Trophoblast cell (in vitro differentiated cells and primary cell): ENCODE measurements around the gene OR4D10. TPM values are rescaled to one million over a fixed set of nuclear protein-coding genes. Genes with fewer than 3 reads are reported as not detected.
A peak's percentile ranks its signal among the peaks of the same experiment; 100 is the strongest.

Experiments
- DNase-seq, 2 donors: peaks; one replicate each; pipeline ENCODE4 v3.0.0-alpha.2; 2016
- H2AFZ ChIP-seq: 2 replicates; pipeline ENCODE4 v1.6.1; 2013; ENCODE audit warnings: low read length, moderate library complexity, mild to moderate bottlenecking; ENCODE audit not compliant: insufficient read depth, poor library complexity
- H2AK5ac ChIP-seq: 2 replicates; pipeline ENCODE4 v1.6.1; 2013; ENCODE audit warnings: mild to moderate bottlenecking, low read length
- H2BK120ac ChIP-seq: 2 replicates; pipeline ENCODE4 v1.6.1; 2013; ENCODE audit warnings: low read length, mild to moderate bottlenecking, moderate library complexity; ENCODE audit not compliant: insufficient read depth, poor library complexity
- H2BK12ac ChIP-seq: 2 replicates; pipeline ENCODE4 v1.6.1; 2013; ENCODE audit warnings: mild to moderate bottlenecking, low read length, moderate library complexity
- H2BK5ac ChIP-seq: 2 replicates; pipeline ENCODE4 v1.6.1; 2013; ENCODE audit warnings: low read length, low read depth, moderate library complexity, mild to moderate bottlenecking; ENCODE audit not compliant: poor library complexity
- H3K14ac ChIP-seq: 2 replicates; pipeline ENCODE4 v1.6.1; 2013; ENCODE audit warnings: mild to moderate bottlenecking, low read length
- H3K18ac ChIP-seq: 2 replicates; pipeline ENCODE4 v1.6.1; 2013; ENCODE audit warnings: mild to moderate bottlenecking, low read length
- H3K23ac ChIP-seq: 2 replicates; pipeline ENCODE4 v1.6.1; 2013; ENCODE audit warnings: low read length
- H3K27ac ChIP-seq: 2 replicates; pipeline ENCODE4 v1.5.1; 2013; ENCODE audit warnings: low read depth, mild to moderate bottlenecking, inconsistent platforms, low read length, moderate library complexity
- H3K27me3 ChIP-seq: 2 replicates; pipeline ENCODE4 v1.6.1; 2013; ENCODE audit warnings: inconsistent platforms, mild to moderate bottlenecking, low read length, moderate library complexity; ENCODE audit not compliant: insufficient read depth
- H3K36me3 ChIP-seq, 2 experiments: 1 replicate in 1 of 2; 2 replicates in 1 of 2; pipeline ENCODE4 v1.6.1; 2013; ENCODE audit warnings: low read length in 2 of 2, mild to moderate bottlenecking in 2 of 2, moderate library complexity in 1 of 2; ENCODE audit not compliant: insufficient read depth in 2 of 2, control insufficient read depth in 1 of 2
- H3K4ac ChIP-seq: 2 replicates; pipeline ENCODE4 v1.6.1; 2013; ENCODE audit warnings: low read depth, mild to moderate bottlenecking, low read length, moderate library complexity
- H3K4me1 ChIP-seq, 2 experiments: 1 replicate in 1 of 2; 2 replicates in 1 of 2; pipeline ENCODE4 v1.6.1; 2013; ENCODE audit warnings: low read length in 2 of 2, mild to moderate bottlenecking in 2 of 2, moderate library complexity in 1 of 2; ENCODE audit not compliant: insufficient read depth in 2 of 2, control insufficient read depth in 1 of 2
- H3K4me2 ChIP-seq: 2 replicates; pipeline ENCODE4 v1.6.1; 2013; ENCODE audit warnings: inconsistent platforms, mild to moderate bottlenecking, low read length, moderate library complexity
- H3K4me3 ChIP-seq: 2 replicates; pipeline ENCODE4 v1.5.1; 2013; ENCODE audit warnings: mild to moderate bottlenecking, low read depth, low read length, inconsistent platforms
- H3K79me1 ChIP-seq: one replicate; pipeline ENCODE4 v1.6.1; 2013; ENCODE audit warnings: low read length
- H3K79me2 ChIP-seq: 2 replicates; pipeline ENCODE4 v1.6.1; 2013; ENCODE audit warnings: low read length, mild to moderate bottlenecking; ENCODE audit not compliant: control insufficient read depth, insufficient read depth, poor library complexity
- H3K9ac ChIP-seq: 2 replicates; pipeline ENCODE4 v1.6.1; 2013; ENCODE audit warnings: mild to moderate bottlenecking, low read length
- H3K9me3 ChIP-seq: 2 replicates; pipeline ENCODE4 v1.6.1; 2013; ENCODE audit warnings: low read depth, mild to moderate bottlenecking, control low read depth, inconsistent platforms, low read length; ENCODE audit not compliant: insufficient read depth
- H4K12ac ChIP-seq: 2 replicates; pipeline ENCODE4 v1.6.1; 2013; ENCODE audit warnings: low read depth, mild to moderate bottlenecking, low read length, moderate library complexity
- H4K8ac ChIP-seq: 2 replicates; pipeline ENCODE4 v1.6.1; 2013; ENCODE audit warnings: low read depth, mild to moderate bottlenecking, low read length, moderate library complexity
- H4K91ac ChIP-seq: one replicate; pipeline ENCODE4 v1.6.1; 2013; ENCODE audit warnings: low read depth, mild to moderate bottlenecking, low read length, moderate library complexity
- WGBS: extraction: QIAGEN DNeasy Blood & Tissue Kit; methylation state at CpG from one replicate; pipeline ENCODE4 v1.1.7; 2013; ENCODE audit warnings: missing lambda C conversion rate; ENCODE audit not compliant: insufficient read length, insufficient coverage; ENCODE audit errors: extremely low coverage; 5-methylcytosine and 5-hydroxymethylcytosine counted together
- polyA plus RNA-seq: library from polyadenylated mRNA; stranded (reverse); fragments of 200-250 nt; gene quantifications from 2 replicates; pipeline ENCODE4 v1.2.3, GENCODE V29; 2013

The OR4D10 gene
- not detected in 2 replicates for polyA plus RNA-seq

DNA sequence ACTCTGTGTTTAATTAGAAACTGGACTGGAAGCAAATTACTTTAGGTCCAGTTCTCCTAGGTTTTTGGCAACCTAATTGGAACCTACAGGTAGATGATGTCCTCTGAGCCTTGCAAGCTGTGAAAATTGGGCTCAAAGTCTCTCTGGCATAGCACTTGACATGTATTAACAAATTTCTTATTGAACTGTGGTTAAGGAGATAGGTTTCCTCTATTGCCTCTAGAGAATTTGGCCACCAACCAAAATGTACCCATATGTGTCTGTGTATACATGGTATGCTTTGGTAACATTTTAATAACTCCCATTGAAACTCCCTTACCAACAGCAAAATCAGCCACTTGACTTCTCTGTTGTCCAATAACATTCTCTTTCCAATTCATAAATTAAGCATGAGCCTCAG, at the start of gene OR4D10:
TSS of gene OR4D10 (plus strand) at position 301 of the 400 bp plus-strand sequence. CDS start 4,115 bp downstream, outside the sequence.
- Histone ChIP-seq H4K8ac (no peak within 1 kb of the TSS), H3K9ac (no peak within 1 kb of the TSS), H2BK120ac (no peak within 1 kb of the TSS), H3K4ac (no peak within 1 kb of the TSS), H3K4me1 (no peaks in the 10 kb centered on the region), H3K23ac (no peak within 1 kb of the TSS), H4K91ac (no peak within 1 kb of the TSS), H4K12ac (no peak within 1 kb of the TSS), H3K4me3 (no peak within 1 kb of the TSS), H3K18ac (no peak within 1 kb of the TSS), H3K4me2 (no peak within 1 kb of the TSS), H2AFZ (no peak within 1 kb of the TSS), H3K36me3 (no peaks in the 10 kb centered on the region), H3K27ac (no peak within 1 kb of the TSS), H3K14ac (no peak within 1 kb of the TSS), H2AK5ac (no peak within 1 kb of the TSS), H3K79me1 (no peaks in the 10 kb centered on the region), H3K79me2 (no peaks in the 10 kb centered on the region), H2BK12ac (no peak within 1 kb of the TSS), H3K9me3 (no peaks in the 10 kb centered on the region), H2BK5ac (no peak within 1 kb of the TSS), H3K27me3 (no peaks in the 10 kb centered on the region)
- DNase-seq = no peak

DNA sequence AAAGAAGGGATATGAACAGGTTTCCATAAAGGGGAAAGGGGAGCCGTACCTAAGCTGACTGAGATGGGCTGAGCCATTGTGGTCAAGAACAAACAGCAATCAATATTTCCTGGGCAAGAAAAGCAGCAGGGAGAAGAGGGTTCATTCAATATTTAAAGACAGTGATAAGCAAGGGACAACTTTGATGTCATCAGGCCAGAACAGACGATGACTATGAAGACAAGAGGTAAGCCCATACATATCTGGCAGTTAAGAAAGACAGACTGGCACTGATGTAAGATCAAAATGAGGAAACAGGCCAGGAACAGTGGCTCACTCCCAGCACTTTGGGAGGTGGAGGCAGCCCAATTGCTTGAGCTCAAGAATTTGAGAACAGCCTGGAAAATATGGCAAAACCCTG, 49.3 kb upstream of the OR4D10 start:
- Histone ChIP-seq H3K23ac (no peak overlapping the region), H3K9ac (no peak overlapping the region), H3K36me3 (no peaks in the 10 kb centered on the region), H3K27me3 (no peaks in the 10 kb centered on the region), H2AK5ac (no peak overlapping the region), H2BK5ac (no peak overlapping the region), H2BK12ac (no peak overlapping the region), H3K4me1 (peaks cover 2 to 13% of the 10 kb centered on the region in 2 experiments), H4K8ac (no peak overlapping the region), H2AFZ (no peak overlapping the region), H3K4me2 (no peak overlapping the region), H3K79me2 (no peaks in the 10 kb centered on the region), H3K14ac (no peak overlapping the region), H2BK120ac (peak overlapping the region; percentile 3), H3K9me3 (no peaks in the 10 kb centered on the region), H3K18ac (no peak overlapping the region), H4K91ac (no peak overlapping the region), H3K4me3 (no peak overlapping the region), H3K27ac (no peak overlapping the region), H4K12ac (no peak overlapping the region), H3K79me1 (no peaks in the 10 kb centered on the region), H3K4ac (no peak overlapping the region)
- WGBS = no CpG with 5 or more reads among the region's 2 CpGs
- DNase-seq = no peak

DNA sequence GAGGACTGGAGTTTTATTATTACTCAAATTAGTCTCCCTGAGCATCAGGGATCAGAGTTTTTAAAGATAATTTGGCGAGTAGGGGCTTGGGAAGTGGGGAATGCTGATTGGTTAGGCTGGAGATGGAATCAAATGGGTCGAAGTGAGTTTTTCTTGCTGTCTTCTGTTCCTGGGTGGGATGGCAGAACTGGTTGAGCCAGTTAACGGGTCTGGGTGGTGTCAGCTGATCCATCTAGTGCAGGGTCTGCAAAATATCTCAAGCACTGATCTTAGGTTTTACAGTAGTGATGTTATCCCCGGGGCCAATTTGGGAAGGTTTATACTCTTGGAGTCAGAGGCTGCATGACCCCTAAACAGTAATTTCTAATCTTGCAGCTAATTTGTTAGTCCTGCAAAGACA, 48.0 kb upstream of the OR4D10 start:
- H3K79me1 ChIP-seq = no peaks in the 10 kb centered on the region
- H4K12ac ChIP-seq = no peak overlapping the region
- H3K79me2 ChIP-seq = no peaks in the 10 kb centered on the region
- no peak for DNase-seq
- no CpG with 5 or more reads among the region's 4 CpGs for WGBS
- no peak overlapping the region for H2BK120ac ChIP-seq
- H3K36me3 ChIP-seq = no peaks in the 10 kb centered on the region
- H3K4me1 ChIP-seq = peaks cover 2 to 13% of the 10 kb centered on the region in 2 experiments
- no peak overlapping the region for H3K18ac ChIP-seq
- H3K14ac ChIP-seq = no peak overlapping the region
- H3K9me3 ChIP-seq = no peaks in the 10 kb centered on the region
- H2AFZ ChIP-seq = no peak overlapping the region
- H3K23ac ChIP-seq = no peak overlapping the region
- H3K4ac ChIP-seq = no peak overlapping the region
- H2BK5ac ChIP-seq = no peak overlapping the region
- H2BK12ac ChIP-seq = no peak overlapping the region
- H4K8ac ChIP-seq = no peak overlapping the region
- no peak overlapping the region for H3K9ac ChIP-seq
- no peak overlapping the region for H2AK5ac ChIP-seq
- peak overlapping the region; percentile 30 for H3K4me2 ChIP-seq
- no peak overlapping the region for H4K91ac ChIP-seq
- H3K27me3 ChIP-seq = no peaks in the 10 kb centered on the region
- no peak overlapping the region for H3K4me3 ChIP-seq
- H3K27ac ChIP-seq = peak overlapping the region; percentile 40

DNA sequence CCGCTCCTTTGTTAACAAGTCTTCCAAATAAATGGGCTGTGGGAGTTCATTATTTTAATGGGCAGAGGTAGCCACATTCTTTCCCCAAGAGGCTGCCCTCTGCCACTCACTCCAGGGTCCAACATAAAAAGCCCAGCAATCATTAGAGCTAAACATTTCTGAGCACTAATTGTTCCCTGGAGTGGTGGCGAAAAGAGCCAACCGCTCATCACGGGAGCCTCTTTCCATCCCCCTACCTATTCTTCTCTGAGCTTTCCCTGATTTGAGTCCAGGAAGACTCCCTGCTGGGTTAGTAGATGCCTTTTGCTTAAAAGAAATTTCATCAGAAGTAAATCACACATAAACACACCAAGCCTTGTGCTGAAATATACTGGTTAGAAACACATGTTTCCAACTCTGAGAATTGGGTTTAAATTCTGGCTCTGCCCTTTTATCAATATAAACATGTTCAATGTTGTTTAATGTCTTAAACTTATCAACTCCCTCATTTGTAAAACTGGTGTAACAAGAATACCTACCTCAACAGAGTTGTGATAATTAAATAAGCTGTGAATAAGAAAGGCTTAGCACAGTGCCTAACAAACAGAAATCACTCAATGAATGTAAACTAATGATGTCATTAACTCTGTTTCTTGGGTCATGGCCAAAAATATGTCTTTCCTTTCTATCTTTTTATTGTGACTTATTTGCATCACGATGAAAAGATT, 46.6 kb upstream of the OR4D10 start, which contains the start of gene OR5A2:
TSS of gene OR5A2 (minus strand) at position 53 of the 707 bp plus-strand sequence. CDS start 3,460 bp downstream, outside the sequence.
- Histone ChIP-seq H2BK5ac (peak within 1 kb of the TSS; percentile 66), H3K27me3 (no peaks in the 10 kb centered on the region), H3K4me2 (peak within 1 kb of the TSS; percentile 30), H3K18ac (no peak within 1 kb of the TSS), H3K27ac (peak within 1 kb of the TSS; percentile 34), H2BK120ac (no peak within 1 kb of the TSS), H3K36me3 (no peaks in the 10 kb centered on the region), H3K4me3 (no peak within 1 kb of the TSS), H3K9me3 (no peaks in the 10 kb centered on the region), H3K9ac (no peak within 1 kb of the TSS), H2AFZ (no peak within 1 kb of the TSS), H3K23ac (no peak within 1 kb of the TSS), H4K12ac (no peak within 1 kb of the TSS), H4K8ac (no peak within 1 kb of the TSS), H3K79me1 (no peaks in the 10 kb centered on the region), H2AK5ac (no peak within 1 kb of the TSS), H2BK12ac (no peak within 1 kb of the TSS), H3K4ac (no peak within 1 kb of the TSS), H3K14ac (no peak within 1 kb of the TSS), H3K4me1 (peaks cover 2 to 13% of the 10 kb centered on the region in 2 experiments), H3K79me2 (no peaks in the 10 kb centered on the region), H4K91ac (no peak within 1 kb of the TSS)
- no peak for DNase-seq
- no CpG with 5 or more reads among the region's 5 CpGs for WGBS
